Glomerular visceral epithelial cell (primary cell): Measurements from ENCODE around the gene CCDC43.
"Not testable (repeated sequence)": the region's sequence is repeated elsewhere in the genome, so short reads cannot be mapped to it uniquely, and the experiment has no call there.

Source experiments
- DNase-seq: peaks from one replicate; pipeline ENCODE4 v3.0.0-alpha.2; 2016; ENCODE audit errors: extremely low spot score

Gene CCDC43

DNA sequence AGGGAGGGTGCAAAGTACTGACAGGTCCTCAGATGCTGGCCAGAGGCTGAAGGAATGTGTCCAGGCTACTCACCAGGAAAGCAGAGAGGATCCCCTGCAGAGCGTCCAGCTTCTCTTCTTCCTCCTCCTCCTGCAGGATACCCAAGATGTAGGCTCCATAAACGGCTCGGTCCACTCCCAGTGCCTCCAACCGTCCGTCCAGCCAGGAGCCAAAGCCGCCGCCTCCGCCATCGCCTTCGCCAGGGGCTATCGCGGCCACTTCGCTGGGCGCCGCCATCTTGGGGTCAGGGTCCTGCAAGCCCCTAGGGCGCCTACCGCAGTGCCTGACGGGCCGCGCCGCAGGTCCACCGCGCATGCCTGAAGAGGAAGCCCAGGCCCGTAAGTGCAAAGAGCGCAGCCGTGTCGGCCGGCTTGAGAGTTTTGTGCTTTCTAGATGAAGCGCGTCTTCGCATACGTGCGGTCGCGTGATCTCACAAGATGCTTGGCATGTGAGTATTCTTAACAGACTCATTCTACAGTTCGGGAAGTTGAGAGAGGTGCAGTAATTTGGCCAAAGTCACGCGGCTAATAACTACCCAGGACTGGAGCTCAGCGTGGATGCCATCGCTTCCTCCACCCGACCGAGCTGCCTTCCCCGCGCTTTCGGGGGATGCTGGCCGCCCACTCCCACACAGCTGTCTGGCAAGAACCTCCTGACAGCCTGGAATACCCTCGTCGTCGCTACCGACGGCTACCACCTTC is at the start of gene CCDC43:
CCDC43 (minus strand) TSS at position 300 of the 741 bp plus-strand sequence; CDS start at position 277, 23 bp downstream.
- DNase-seq = peak; percentile 94

GRCh38 chr17:44738214-44738906 is 48.8 kb upstream of the CCDC43 start:
- DNase-seq = peak; percentile 58

DNA sequence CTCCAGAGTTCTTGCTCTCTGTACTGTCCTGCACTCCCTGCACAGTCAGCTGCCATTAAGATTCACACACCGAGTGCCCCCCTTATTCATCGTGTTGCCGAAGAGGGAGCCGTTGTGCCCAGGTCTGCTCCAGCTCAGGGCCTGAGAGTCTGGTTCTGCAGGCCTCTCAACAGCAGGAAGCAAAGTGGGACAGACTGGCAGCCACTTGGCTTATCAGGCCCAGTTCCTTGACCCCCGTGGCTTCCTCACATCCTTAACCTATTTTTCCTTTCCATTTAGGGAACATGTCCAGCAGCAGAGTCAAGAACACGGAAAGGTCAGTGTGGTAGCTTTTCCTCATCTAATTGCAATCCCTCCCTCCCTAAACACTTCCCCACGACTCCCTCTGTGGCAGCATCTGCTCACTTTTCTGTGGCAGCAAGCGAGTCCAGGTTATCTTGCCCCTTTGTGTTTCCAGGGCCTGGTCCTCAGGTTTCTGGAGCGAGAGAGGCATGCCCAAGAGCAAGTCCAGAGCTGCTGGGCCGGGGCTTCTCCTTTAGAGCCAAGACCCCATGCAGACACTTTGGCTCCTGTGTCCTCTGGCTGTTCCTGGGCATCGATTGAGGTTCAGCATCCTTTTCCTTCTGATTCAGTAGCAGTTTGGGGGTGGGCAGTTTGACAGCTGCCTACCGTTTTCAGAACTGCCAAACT is 47.1 kb upstream of the CCDC43 start:
- DNase-seq = no peak

- DNase-seq = no peak
Measured at GRCh38 chr17:44734272-44734671, 44.7 kb upstream of the CCDC43 start.

- no peak for DNase-seq
Measured at GRCh38 chr17:44733753-44734152, 44.2 kb upstream of the CCDC43 start.

GRCh38 chr17:44726121-44726520 is 36.5 kb upstream of the CCDC43 start:
- not testable (repeated sequence) for DNase-seq

GRCh38 chr17:44722254-44722653 is 32.7 kb upstream of the CCDC43 start:
- DNase-seq = no peak

DNA sequence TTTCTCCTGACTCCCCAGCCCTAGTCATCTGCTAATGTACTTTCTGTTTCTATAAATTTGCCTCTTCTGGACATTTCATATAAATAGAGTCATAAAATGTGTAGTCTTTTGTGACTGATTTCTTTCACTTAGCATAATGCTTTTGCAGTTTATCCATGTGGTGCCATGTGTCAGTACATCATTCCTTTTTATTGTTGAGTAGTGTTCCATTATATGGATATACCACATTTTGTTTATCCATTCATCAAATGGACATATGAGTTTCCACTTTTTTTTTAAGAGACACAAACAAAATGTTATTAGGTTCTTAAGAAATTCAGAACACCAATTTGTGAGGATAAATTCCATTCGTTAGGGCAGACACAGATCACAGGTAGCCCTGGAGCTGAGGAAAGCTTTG is 29.9 kb upstream of the CCDC43 start:
- DNase-seq = no peak

GRCh38 chr17:44708401-44709263 is 19.1 kb upstream of the CCDC43 start, which contains the start of gene DBF4B:
Gene DBF4B, plus strand, starts transcription at chr17:44708665. Its CDS starts 156 bp downstream, at chr17:44708821.
- peak; percentile 91 for DNase-seq

GRCh38 chr17:44707755-44708400 is 18.3 kb upstream of the CCDC43 start:
- no peak for DNase-seq

- DNase-seq = not testable (repeated sequence)
Measured at GRCh38 chr17:44700288-44700687, 10.7 kb upstream of the CCDC43 start.

GRCh38 chr17:44693609-44694008 is 4.0 kb upstream of the CCDC43 start:
- DNase-seq = no peak

GRCh38 chr17:44690746-44691306 is 1.2 kb upstream of the CCDC43 start:
- DNase-seq = not testable (repeated sequence)

DNA sequence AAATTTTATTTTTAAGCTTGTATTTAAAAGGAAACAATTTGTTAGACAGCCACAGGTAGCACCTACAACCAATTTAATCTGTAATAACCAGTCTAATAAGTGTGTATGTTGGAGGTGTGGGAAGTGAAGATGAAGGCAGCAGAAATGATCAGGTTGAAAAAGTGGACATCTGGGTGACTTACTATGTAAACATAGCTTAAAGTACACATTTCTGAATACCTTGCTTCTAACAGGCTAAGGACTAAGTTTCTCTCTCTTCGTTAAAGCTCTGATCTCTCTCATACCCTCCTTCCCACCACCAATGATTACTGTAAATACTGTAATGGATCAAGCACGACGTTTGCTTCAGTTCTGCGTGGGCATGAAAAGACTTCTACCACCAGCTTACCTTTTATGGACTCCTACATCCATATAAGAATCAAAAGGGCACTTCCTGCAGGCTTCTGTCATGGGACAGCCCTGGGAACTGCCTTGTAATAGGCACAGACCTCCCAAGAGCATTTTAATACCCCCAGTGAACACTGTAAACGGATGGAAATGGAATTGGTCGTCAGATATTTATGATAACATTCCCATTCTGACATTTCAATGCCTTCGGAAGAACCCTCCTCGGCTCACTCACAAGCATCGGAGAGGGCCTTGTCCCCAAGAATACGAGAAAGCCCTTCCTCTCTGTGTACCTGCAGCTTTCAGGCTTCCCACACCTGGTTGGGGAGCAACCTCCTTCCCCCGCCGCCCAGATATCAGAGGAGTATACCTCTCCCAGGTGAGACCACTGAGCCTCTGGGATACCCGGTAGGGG is 700 bp downstream of the CCDC43 start:
- peak; percentile 18 for DNase-seq

GRCh38 chr17:44688200-44688599 is 1.4 kb downstream of the CCDC43 start:
- no peak for DNase-seq

DNA sequence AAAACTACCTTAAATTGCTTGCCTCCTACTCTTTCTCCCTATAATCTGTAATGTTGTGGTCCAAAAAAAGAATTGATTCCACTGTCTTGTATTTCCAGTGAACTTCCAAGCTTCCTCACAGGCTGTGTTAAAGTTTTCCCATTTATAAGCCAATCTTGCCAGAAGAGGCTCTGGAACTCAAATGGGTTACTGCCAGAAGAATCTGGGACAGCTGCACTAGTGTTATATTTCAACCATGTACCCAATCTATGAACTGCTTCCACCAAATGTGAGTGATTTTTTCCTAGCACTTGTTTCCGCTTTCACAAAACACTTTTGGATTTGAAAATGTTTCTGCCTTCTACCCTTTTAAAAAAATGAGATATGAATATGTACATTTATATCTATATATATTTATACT is 1.8 kb downstream of the CCDC43 start:
- DNase-seq = no peak

GRCh38 chr17:44683303-44683702 is 6.3 kb downstream of the CCDC43 start:
- not testable (repeated sequence) for DNase-seq

GRCh38 chr17:44677136-44677535 is 12.4 kb downstream of the CCDC43 start:
- DNase-seq = no peak

- no peak for DNase-seq
Measured at GRCh38 chr17:44673893-44674292, 15.7 kb downstream of the CCDC43 start.
